ENCODE data around the gene KRT83. TPM values are rescaled to one million over a fixed set of nuclear protein-coding genes. Genes with fewer than 3 reads are reported as not detected.
"Not testable (repeated sequence)": the region's sequence is repeated elsewhere in the genome, so short reads cannot be mapped to it uniquely, and the experiment has no call there.

KRT83 gene
- total RNA-seq, 5 donors from 2014 or later (not counting 1 experiment from before 2014, with no cell fraction given): not detected

- Histone ChIP-seq H3K9me3 (no peaks in the 10 kb centered on the region), H3K4me1 (ENCODE audit: control insufficient read depth in 1 of 2, extremely low read depth in 1 of 2, insufficient read depth in 2 of 2, low read length in 2 of 2) (no peaks in the 10 kb centered on the region), H3K4me3 (ENCODE audit: control insufficient read depth in 1 of 2, extremely low read depth in 1 of 2, low read length in 1 of 2) (no peak overlapping the region), H3K27ac (ENCODE audit: low read length) (no peak overlapping the region), H3K27me3 (replicated peaks in 1 of 2; ENCODE audit: control insufficient read depth in 2 of 2, extremely low read depth in 1 of 2, insufficient read depth in 2 of 2, low read length in 1 of 2) (peaks cover under 1 to 64% of the 10 kb centered on the region in 2 experiments), H3K36me3 (ENCODE audit: control insufficient read depth in 2 of 2, extremely low read depth in 1 of 2, insufficient read depth in 1 of 2, low read length in 1 of 2) (no peaks in the 10 kb centered on the region)
- Mint-ChIP-seq H3K27ac (no peak overlapping the region), H3K4me1 (peaks cover 0 to 2% (median 0%) of the 10 kb centered on the region in 3 donors), H3K4me3 (no peak overlapping the region), H3K36me3 (no peaks in the 10 kb centered on the region), H3K9me3 (no peaks in the 10 kb centered on the region), H3K27me3 (peaks cover 29 to 45% of the 10 kb centered on the region in 2 donors)
- no peak for ATAC-seq (replicated peaks in 1 of 4)
- CTCF ChIA-PET: no interaction called here
- POLR2A ChIA-PET: no interaction called here
- 91% methylated on average over 9 of the region's 9 CpGs for WGBS (ENCODE audit: insufficient coverage)
- DNase-seq: no peak
Observed at GRCh38 chr12:52316290-52316689, 4.9 kb downstream of the KRT83 start.

DNA sequence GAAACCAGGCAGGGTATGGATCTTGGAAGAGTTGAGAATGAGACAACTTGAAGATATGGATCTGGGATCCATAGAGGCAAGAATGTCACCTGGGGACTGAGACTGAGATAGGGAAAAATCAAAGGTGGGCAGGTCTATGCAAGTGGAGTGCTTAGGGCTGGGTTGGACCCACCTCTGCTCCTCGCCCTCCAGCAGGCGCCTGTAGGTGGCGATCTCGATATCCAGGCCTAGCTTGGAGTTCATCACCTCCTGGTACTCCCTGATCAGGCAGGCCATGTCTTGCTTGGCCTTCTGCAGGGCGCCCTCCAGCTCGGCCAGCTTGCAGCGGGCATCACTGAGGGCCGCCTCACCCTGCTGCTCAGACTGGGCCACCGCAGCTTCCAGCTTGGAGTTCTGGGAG is 5.5 kb downstream of the KRT83 start:
- H3K27me3 ChIP-seq (replicated peaks in 1 of 2; ENCODE audit: control insufficient read depth in 2 of 2, extremely low read depth in 1 of 2, insufficient read depth in 2 of 2, low read length in 1 of 2): peaks cover 3 to 65% of the 10 kb centered on the region in 2 experiments
- H3K36me3 Mint-ChIP-seq; H3K27ac Mint-ChIP-seq; H3K4me1 Mint-ChIP-seq; H3K4me3 ChIP-seq (ENCODE audit: control insufficient read depth in 1 of 2, extremely low read depth in 1 of 2, low read length in 1 of 2); H3K9me3 ChIP-seq; H3K4me3 Mint-ChIP-seq; POLR2A ChIA-PET; H3K36me3 ChIP-seq (ENCODE audit: control insufficient read depth in 2 of 2, extremely low read depth in 1 of 2, insufficient read depth in 1 of 2, low read length in 1 of 2); ATAC-seq (replicated peaks in 1 of 4); CTCF ChIA-PET; H3K4me1 ChIP-seq (ENCODE audit: control insufficient read depth in 1 of 2, extremely low read depth in 1 of 2, insufficient read depth in 2 of 2, low read length in 2 of 2); H3K9me3 Mint-ChIP-seq; H3K27ac ChIP-seq (ENCODE audit: low read length): not testable (repeated sequence)
- peak in 4 of 35 experiments; percentile 11 to 22 (median 20) for DNase-seq
- H3K27me3 Mint-ChIP-seq: peaks cover 32 to 48% of the 10 kb centered on the region in 2 donors
- whole genome bisulfite sequencing (ENCODE audit: insufficient coverage): 68% methylated on average over 4 of the region's 9 CpGs

- H3K4me1 ChIP-seq (ENCODE audit: control insufficient read depth in 1 of 2, extremely low read depth in 1 of 2, insufficient read depth in 2 of 2, low read length in 2 of 2): no peaks in the 10 kb centered on the region
- DNase-seq: no peak
- H3K9me3 ChIP-seq: no peaks in the 10 kb centered on the region
- no peak overlapping the region for H3K27ac ChIP-seq (ENCODE audit: low read length)
- no peak for ATAC-seq (replicated peaks in 1 of 4)
- Mint-ChIP-seq H3K4me3 (no peak overlapping the region), H3K36me3 (no peaks in the 10 kb centered on the region), H3K4me1 (peaks cover 0 to 2% (median 0%) of the 10 kb centered on the region in 3 donors), H3K27ac (no peak overlapping the region), H3K9me3 (no peaks in the 10 kb centered on the region), H3K27me3 (peaks cover 36 to 48% of the 10 kb centered on the region in 2 donors)
- 83% methylated on average over 11 of the region's 13 CpGs for WGBS (ENCODE audit: insufficient coverage)
- peaks cover 3 to 62% of the 10 kb centered on the region in 2 experiments for H3K27me3 ChIP-seq (replicated peaks in 1 of 2; ENCODE audit: control insufficient read depth in 2 of 2, extremely low read depth in 1 of 2, insufficient read depth in 2 of 2, low read length in 1 of 2)
- H3K4me3 ChIP-seq (ENCODE audit: control insufficient read depth in 1 of 2, extremely low read depth in 1 of 2, low read length in 1 of 2): no peak overlapping the region
- ChIA-PET CTCF (no interaction called here), POLR2A (no interaction called here)
- no peaks in the 10 kb centered on the region for H3K36me3 ChIP-seq (ENCODE audit: control insufficient read depth in 2 of 2, extremely low read depth in 1 of 2, insufficient read depth in 1 of 2, low read length in 1 of 2)
Observed at GRCh38 chr12:52314511-52314910, 6.7 kb downstream of the KRT83 start.

- H3K27ac Mint-ChIP-seq: no peak overlapping the region
- ChIA-PET CTCF (no interaction called here), POLR2A (no interaction called here)
- no peaks in the 10 kb centered on the region for H3K36me3 ChIP-seq (ENCODE audit: control insufficient read depth in 2 of 2, extremely low read depth in 1 of 2, insufficient read depth in 1 of 2, low read length in 1 of 2)
- DNase-seq (no peak), ATAC-seq (replicated peaks in 1 of 4) (no peak)
- no peaks in the 10 kb centered on the region for H3K9me3 Mint-ChIP-seq
- H3K36me3 Mint-ChIP-seq: no peaks in the 10 kb centered on the region
- no peaks in the 10 kb centered on the region for H3K9me3 ChIP-seq
- H3K4me1 ChIP-seq (ENCODE audit: control insufficient read depth in 1 of 2, extremely low read depth in 1 of 2, insufficient read depth in 2 of 2, low read length in 2 of 2): no peaks in the 10 kb centered on the region
- peaks cover 1 to 3% (median 2%) of the 10 kb centered on the region in 3 donors for H3K4me1 Mint-ChIP-seq
- peaks cover 3 to 64% of the 10 kb centered on the region in 2 experiments for H3K27me3 ChIP-seq (replicated peaks in 1 of 2; ENCODE audit: control insufficient read depth in 2 of 2, extremely low read depth in 1 of 2, insufficient read depth in 2 of 2, low read length in 1 of 2)
- H3K27me3 Mint-ChIP-seq: peaks cover 36 to 50% of the 10 kb centered on the region in 2 donors
- H3K4me3 ChIP-seq (ENCODE audit: control insufficient read depth in 1 of 2, extremely low read depth in 1 of 2, low read length in 1 of 2): no peak overlapping the region
- no peak overlapping the region for H3K27ac ChIP-seq (ENCODE audit: low read length)
- no peak overlapping the region for H3K4me3 Mint-ChIP-seq
- WGBS (ENCODE audit: insufficient coverage): 72% methylated on average over 5 of the region's 9 CpGs
Observed at GRCh38 chr12:52313926-52314325, 7.3 kb downstream of the KRT83 start.

DNA sequence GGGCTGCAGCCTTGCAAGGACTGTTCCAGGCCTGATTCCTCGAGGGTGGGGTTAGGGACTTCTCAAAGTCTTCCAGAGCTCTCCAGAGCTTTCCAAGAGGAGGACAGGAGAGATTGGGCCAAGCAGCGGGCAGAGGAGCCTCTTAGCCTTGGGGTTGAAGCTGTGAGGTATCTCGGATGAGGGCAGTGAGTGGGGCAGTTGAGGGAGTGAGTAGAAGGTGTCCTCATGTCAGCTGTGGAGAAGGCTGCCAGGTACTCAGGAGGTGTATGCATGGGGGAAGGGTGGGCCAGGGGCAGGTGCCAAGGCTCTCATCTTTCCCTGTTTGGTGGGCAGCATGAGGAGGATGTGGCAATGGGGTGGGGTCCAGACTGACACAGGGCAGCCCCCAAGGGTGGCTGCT is 7.7 kb downstream of the KRT83 start:
- no peaks in the 10 kb centered on the region for H3K36me3 ChIP-seq (ENCODE audit: control insufficient read depth in 2 of 2, extremely low read depth in 1 of 2, insufficient read depth in 1 of 2, low read length in 1 of 2)
- CTCF ChIA-PET: no interaction called here
- POLR2A ChIA-PET: no interaction called here

DNA sequence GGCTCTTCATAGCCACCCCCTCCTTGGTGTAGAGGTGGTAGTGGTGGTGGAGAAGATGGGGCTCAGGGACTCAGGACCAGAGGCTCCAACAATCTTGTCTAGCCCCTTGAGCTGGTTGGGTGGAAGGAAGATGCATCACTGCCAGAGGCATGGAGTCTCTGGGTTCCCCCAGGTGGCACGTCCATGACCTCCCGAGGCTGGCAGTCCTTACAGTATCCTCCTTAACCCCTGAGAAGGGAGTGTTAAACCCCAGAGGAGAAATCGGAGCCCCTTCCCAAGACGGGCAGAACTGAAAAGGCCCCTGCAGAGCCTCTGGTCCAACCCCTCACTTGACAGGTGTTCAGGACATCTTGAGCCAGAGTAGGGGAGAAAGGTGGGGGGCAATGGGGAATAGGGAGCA is 9.1 kb downstream of the KRT83 start:
- Mint-ChIP-seq H3K4me3 (no peak overlapping the region), H3K9me3 (no peaks in the 10 kb centered on the region), H3K27me3 (peaks cover 48 to 58% of the 10 kb centered on the region in 2 donors), H3K27ac (no peak overlapping the region), H3K4me1 (peaks cover 5 to 10% (median 9%) of the 10 kb centered on the region in 3 donors), H3K36me3 (no peaks in the 10 kb centered on the region)
- WGBS (ENCODE audit: insufficient coverage): 53% methylated on average over 3 of the region's 4 CpGs
- H3K27me3 ChIP-seq (replicated peaks in 1 of 2; ENCODE audit: control insufficient read depth in 2 of 2, extremely low read depth in 1 of 2, insufficient read depth in 2 of 2, low read length in 1 of 2): peaks cover 9 to 67% of the 10 kb centered on the region in 2 experiments
- ATAC-seq (replicated peaks in 1 of 4) (no peak), DNase-seq (no peak)
- H3K4me1 ChIP-seq (ENCODE audit: control insufficient read depth in 1 of 2, extremely low read depth in 1 of 2, insufficient read depth in 2 of 2, low read length in 2 of 2): peaks cover 0 to 11% of the 10 kb centered on the region in 2 experiments
- POLR2A ChIA-PET: no interaction called here
- no peak overlapping the region for H3K4me3 ChIP-seq (ENCODE audit: control insufficient read depth in 1 of 2, extremely low read depth in 1 of 2, low read length in 1 of 2)
- no peak overlapping the region for H3K27ac ChIP-seq (ENCODE audit: low read length)
- H3K9me3 ChIP-seq: no peaks in the 10 kb centered on the region
- CTCF ChIA-PET: interaction anchor here in 1 of 2 donors (0.9 kb wide), 1 partner anchor 33 kb away, joined by 3 read pairs; no protein-coding TSS in a partner anchor
- no peaks in the 10 kb centered on the region for H3K36me3 ChIP-seq (ENCODE audit: control insufficient read depth in 2 of 2, extremely low read depth in 1 of 2, insufficient read depth in 1 of 2, low read length in 1 of 2)

More for the DNA sequence above, 7.7 kb downstream of the KRT83 start:
- Mint-ChIP-seq H3K27ac (no peak overlapping the region), H3K36me3 (no peaks in the 10 kb centered on the region), H3K27me3 (peaks cover 41 to 49% of the 10 kb centered on the region in 2 donors), H3K4me3 (no peak overlapping the region), H3K4me1 (peaks cover 5 to 7% (median 6%) of the 10 kb centered on the region in 3 donors), H3K9me3 (no peaks in the 10 kb centered on the region)
- DNase-seq (no peak), ATAC-seq (replicated peaks in 1 of 4) (no peak)
- H3K4me1 ChIP-seq (ENCODE audit: control insufficient read depth in 1 of 2, extremely low read depth in 1 of 2, insufficient read depth in 2 of 2, low read length in 2 of 2): peaks cover 0 to 4% of the 10 kb centered on the region in 2 experiments
- H3K27me3 ChIP-seq (replicated peaks in 1 of 2; ENCODE audit: control insufficient read depth in 2 of 2, extremely low read depth in 1 of 2, insufficient read depth in 2 of 2, low read length in 1 of 2): peaks cover 3 to 64% of the 10 kb centered on the region in 2 experiments
- WGBS (ENCODE audit: insufficient coverage): 41% methylated on average over 3 of the region's 3 CpGs
- H3K9me3 ChIP-seq: no peaks in the 10 kb centered on the region
- no peak overlapping the region for H3K27ac ChIP-seq (ENCODE audit: low read length)
- H3K4me3 ChIP-seq (ENCODE audit: control insufficient read depth in 1 of 2, extremely low read depth in 1 of 2, low read length in 1 of 2): no peak overlapping the region

- Mint-ChIP-seq H3K27ac (no peak overlapping the region), H3K4me1 (peaks cover 6 to 13% (median 10%) of the 10 kb centered on the region in 3 donors), H3K27me3 (peaks cover 54 to 64% of the 10 kb centered on the region in 2 donors), H3K36me3 (no peaks in the 10 kb centered on the region), H3K4me3 (no peak overlapping the region), H3K9me3 (no peaks in the 10 kb centered on the region)
- ChIA-PET POLR2A (no interaction called here), CTCF (interaction anchor here in 1 of 2 donors (1.1 kb wide), 1 partner anchor 19 kb away, joined by 3 read pairs; no protein-coding TSS in a partner anchor)
- H3K4me3 ChIP-seq (ENCODE audit: control insufficient read depth in 1 of 2, extremely low read depth in 1 of 2, low read length in 1 of 2): no peak overlapping the region
- peaks cover 0 to 11% of the 10 kb centered on the region in 2 experiments for H3K4me1 ChIP-seq (ENCODE audit: control insufficient read depth in 1 of 2, extremely low read depth in 1 of 2, insufficient read depth in 2 of 2, low read length in 2 of 2)
- peaks cover 9 to 69% of the 10 kb centered on the region in 2 experiments for H3K27me3 ChIP-seq (replicated peaks in 1 of 2; ENCODE audit: control insufficient read depth in 2 of 2, extremely low read depth in 1 of 2, insufficient read depth in 2 of 2, low read length in 1 of 2)
- WGBS (ENCODE audit: insufficient coverage): 100% methylated on average over 2 of the region's 3 CpGs
- no peaks in the 10 kb centered on the region for H3K9me3 ChIP-seq
- no peak for DNase-seq
- no peak overlapping the region for H3K27ac ChIP-seq (ENCODE audit: low read length)
- no peaks in the 10 kb centered on the region for H3K36me3 ChIP-seq (ENCODE audit: control insufficient read depth in 2 of 2, extremely low read depth in 1 of 2, insufficient read depth in 1 of 2, low read length in 1 of 2)
- no peak for ATAC-seq (replicated peaks in 1 of 4)
Observed at GRCh38 chr12:52311285-52311648, 9.9 kb downstream of the KRT83 start.

All from T-cell (primary cell).